HG02798 (cell line): ENCODE data around the gene PLA2G3.
"Not testable (repeated sequence)": the region's sequence is repeated elsewhere in the genome, so short reads cannot be mapped to it uniquely, and the experiment has no call there.

Experiments used
- ATAC-seq: cut with Tn5 transposase; IDR thresholded peaks from one replicate; pipeline ENCODE4 v1.9.1; 2021; ENCODE audit warnings: mild to moderate bottlenecking; ENCODE audit not compliant: unreplicated experiment, poor library complexity

PLA2G3 gene

GRCh38 chr22:31139866-31140716, at the start of gene PLA2G3:
Gene PLA2G3, minus strand, starts transcription at chr22:31140508. Its CDS starts 154 bp downstream, at chr22:31140354.
- no peak for ATAC-seq

GRCh38 chr22:31187627-31188026, 47.3 kb upstream of the PLA2G3 start:
- ATAC-seq = no peak

- no peak for ATAC-seq
These were observed 44.7 kb upstream of the PLA2G3 start for GRCh38 chr22:31185056-31185455.

DNA sequence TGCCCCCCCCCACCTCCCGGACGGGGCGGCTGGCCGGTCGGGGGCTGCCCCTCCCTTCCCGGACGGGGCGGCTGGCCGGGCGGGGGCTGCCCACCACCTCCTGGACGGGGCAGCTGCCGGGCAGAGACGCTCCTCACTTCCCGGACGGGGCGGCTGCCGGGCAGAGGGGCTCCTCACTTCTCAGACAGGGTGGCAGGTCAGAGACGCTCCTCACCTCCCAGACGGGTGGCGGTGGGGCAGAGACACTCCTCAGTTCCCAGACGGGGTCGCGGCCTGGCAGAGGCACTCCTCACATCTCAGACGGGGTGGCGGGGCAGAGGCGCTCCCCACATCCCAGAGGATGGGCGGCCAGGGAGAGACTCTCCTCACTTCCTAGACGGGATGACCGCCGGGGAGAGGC, 43.7 kb upstream of the PLA2G3 start:
- no peak for ATAC-seq

- ATAC-seq = no peak
These were observed 39.0 kb upstream of the PLA2G3 start for GRCh38 chr22:31179345-31179744.

GRCh38 chr22:31178859-31179258, 38.6 kb upstream of the PLA2G3 start:
- ATAC-seq = no peak

DNA sequence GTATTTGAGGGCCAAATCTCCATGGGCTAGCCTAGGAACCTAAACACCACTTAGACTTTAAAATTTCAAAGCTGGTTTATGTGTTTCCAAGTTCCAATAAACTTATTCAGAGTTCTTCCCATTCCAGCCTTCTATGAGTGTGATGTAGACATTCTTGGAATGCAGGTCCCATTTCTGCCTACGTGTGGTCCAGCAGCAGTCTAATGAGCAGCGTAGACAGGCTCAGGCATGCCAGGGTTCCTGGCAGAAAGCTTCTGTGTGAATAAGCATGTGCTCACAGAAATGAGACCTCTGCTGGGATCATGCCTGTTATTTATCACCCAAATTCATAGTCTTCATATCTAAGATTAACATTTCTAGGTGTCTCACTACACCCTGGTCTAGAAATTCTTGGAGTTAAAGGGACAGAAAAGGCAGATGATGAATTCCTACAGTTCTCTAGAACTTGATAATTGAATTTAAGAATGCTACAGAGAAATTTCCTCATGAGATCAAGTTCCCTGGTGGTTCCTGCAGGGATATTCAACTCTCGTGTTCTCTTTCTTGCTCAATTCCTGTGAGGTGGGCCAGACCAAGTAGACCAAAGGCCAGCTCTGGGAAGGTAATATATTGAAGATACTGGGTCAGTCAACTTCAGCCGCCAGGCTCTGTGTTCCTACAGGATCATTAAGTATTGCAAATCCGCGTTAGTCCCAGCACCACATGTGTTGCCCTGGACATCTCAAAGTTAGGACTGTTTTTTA, 37.3 kb upstream of the PLA2G3 start:
- ATAC-seq = no peak

DNA sequence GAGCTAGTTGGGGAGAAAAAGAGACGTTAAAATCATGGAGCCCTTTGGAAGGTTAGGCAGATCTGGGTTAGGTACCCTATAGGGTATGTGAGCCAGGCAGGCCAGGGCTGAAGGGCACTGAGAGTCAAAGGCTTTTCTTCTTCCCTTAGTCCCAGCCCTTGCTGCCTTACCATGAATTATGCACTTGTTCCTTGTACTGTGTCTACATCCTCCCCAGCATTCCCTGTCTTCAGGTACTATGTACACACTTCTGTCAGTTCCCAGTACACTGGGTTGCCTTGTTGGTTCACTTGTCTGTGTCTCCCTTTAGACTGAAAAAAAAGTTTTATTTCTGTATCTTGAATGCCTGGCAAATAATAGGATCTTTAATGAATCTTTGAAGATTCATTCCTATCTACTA, 36.6 kb upstream of the PLA2G3 start:
- no peak for ATAC-seq

DNA sequence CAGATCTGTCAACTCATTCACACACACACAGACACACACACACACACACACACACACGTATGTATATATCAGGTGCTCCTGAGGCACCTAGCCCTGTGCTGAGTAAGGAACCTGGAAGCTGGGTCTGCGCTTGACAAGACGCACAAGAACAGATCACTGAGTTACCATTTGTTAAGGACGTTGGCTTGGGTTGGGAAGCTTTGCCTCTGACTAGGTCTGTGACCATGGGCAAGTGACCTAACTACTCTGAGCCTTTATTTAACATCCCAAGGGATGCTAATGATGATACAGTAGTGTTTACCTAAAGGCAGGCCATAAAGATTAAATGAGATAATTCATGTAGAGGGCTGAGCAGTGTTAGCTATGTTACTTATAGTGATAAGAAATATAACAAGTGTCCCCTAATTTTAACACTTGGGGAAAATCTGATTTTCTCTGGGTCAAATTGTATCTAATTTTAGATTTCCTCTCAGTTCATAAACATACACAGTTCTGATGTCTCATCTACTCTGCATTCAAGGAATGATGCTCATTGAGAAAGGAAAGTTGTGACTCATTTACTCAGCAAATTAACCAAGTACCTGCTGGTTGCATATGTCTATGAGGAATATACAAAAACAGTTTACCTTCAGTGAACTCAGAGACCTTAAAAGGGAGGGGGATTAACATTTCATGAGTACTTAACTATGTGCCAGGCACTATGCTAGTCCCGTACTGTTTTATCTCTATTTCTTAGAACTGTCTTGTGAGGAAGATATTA, 33.3 kb upstream of the PLA2G3 start:
- no peak for ATAC-seq

GRCh38 chr22:31171734-31172133, 31.4 kb upstream of the PLA2G3 start:
- not testable (repeated sequence) for ATAC-seq

DNA sequence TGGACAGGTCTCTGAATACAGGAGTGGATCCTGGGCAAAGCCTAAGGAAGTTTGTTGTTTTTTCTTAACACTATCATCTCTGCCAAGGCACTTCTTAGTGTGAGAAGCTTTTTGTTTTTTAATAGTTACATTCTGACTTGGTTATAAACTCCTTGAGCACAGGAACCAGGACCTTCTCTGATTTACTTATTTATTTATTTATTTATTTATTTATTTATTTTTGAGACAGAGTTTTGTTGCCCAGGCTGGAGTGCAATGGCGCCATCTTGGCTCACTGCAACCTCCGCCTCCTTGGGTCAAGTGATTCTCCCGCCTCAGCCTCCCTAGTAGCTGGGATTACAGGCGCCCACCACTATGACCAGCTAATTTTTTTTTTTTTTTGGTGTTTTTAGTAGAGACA, 30.7 kb upstream of the PLA2G3 start:
- no peak for ATAC-seq

DNA sequence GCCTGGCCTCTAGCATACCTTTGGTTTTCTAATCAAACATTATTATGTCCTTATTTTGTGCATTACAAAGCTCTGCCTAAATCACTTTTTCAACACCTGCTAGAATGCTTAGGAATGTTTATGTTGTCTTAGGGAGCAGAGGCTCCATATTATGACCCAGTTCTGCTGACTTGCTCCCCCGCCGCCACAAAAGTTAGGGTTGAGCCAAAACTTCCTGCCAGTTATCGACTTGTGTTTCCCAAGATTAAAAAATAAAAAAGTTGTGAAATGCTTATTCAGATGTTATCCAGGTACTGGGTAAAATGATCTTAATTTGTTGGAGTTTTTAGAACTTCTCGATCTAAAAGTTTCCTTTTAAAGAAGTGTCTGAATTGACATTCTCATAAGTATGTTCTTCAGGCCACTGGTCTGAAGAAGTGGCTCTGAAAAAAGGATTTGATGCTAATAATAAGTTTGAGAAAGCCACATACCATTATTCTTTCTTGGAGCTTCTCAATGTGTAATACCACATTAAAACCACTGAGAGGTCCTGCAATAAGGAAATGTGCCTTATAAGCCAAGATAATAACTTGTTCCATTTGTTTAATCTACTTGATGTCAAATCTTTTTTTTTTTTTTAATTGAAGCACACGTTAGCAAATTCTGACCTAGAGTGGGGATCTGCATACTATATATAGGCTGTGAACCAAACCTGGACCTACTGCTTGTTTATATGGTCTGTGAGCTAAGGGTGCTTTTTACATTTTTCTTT, 21.9 kb upstream of the PLA2G3 start:
- no peak for ATAC-seq

- no peak for ATAC-seq
These were observed 21.1 kb upstream of the PLA2G3 start for GRCh38 chr22:31161386-31161785.

DNA sequence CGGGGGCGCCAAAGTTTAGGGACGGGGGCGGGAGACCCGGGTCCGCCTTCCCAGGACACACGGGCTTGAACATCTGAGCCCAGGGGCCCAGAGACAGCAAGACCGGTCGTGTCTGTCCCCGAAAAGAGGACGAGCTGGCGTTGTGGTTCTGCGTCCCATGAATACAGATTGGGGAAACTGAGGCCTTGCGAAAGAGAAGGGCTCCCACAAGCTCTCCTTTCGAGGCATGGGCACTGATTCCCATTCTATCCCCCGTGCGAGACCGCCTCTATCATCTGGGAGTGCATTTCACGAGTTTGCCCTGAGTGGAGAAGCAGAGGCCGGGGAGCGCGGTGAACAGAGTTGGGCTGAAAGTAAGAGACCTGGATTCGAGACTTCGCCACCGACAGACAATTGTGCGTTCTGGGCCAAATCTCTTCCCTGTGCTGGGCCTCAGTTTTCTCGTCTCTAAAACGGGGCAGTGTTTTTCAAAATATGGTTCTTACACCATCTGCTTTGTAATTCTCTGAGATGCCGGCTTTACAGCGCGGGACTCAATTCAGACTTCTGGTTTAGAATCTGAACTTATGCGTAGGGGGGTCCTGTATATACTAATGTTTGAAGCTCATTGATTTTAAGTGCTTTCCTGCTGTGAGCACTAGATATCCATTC, 20.1 kb upstream of the PLA2G3 start:
- peak; percentile 19 for ATAC-seq

DNA sequence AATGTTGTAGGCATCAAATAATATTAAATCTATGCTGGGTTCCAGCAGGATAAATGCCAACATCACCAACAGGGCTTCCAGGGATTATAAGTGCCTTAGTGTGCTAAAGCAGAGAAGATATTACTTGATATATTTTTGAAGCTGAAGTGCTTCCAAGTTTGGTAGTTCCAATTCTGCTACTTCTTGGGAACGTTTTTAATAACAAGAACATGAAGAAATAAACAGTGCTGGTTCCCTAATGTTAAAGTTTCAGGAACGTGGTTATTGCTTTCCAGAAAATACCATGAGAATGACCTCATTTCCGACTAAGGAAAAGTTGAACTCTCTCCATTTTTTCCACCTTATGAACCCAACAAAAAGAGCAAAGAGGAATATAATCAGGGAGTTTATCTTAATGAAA, 15.1 kb upstream of the PLA2G3 start:
- no peak for ATAC-seq

DNA sequence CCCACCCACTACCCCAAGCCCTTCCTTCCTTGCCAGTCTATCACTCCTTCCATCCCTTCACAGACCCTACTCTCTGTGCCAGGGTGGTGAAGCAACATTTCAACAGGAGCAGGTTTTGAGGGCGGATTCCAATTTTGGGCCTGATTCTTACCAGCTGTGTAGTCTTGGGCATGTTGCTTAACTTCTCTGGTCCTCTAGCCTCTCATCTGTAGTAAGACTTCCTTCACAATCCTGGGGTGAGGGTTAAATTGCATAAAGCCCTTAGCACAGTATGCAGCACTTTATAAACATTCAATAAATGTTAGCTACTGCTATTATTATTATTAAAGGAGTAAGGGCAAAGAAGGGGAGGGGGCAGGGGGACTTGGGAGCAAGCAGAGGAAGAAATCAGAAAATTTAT, 14.7 kb upstream of the PLA2G3 start:
- no peak for ATAC-seq

GRCh38 chr22:31153357-31153756, 13.0 kb upstream of the PLA2G3 start:
- no peak for ATAC-seq

DNA sequence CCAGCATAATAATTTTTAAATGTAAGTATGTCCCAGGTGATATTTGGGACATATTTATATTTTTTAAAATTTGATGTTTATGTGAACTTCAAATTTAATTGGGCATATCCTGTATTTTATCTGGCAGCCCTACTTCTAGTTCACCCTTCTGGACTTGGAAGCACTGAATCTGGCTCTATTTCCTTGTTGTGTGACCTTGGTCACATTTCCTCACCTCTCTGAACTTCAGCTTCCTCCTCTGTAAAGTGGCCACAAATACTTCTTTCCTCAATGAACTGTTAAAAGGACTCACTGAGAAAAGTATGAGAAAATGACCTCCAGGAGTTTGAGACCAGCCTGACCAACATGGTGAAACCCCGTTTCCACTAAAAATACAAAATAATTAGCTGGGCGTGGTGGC, 11.6 kb upstream of the PLA2G3 start:
- ATAC-seq = no peak

DNA sequence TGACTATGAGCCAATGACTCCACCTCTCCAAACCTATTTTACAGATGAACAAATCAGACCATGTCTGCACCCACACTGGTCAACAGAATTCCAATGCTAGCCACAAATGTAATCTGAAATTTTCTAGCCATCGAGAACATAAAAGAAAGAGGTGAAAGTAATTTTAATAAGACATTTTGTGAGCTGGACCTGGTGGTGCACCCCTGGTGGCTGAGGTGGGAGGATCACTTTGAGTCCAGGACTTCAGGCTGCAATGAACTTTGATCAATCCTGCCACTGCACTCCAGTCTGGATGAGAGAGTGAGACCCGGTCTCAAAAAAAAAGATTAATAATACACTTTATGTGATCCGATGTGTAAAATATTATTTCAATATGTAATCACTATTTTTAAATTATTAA, 10.3 kb upstream of the PLA2G3 start:
- no peak for ATAC-seq
